Stimulated activated naive CD8-positive, alpha-beta T cell treated with anti-CD3 and anti-CD28 coated beads, Interleukin-15, Interleukin-2, amounts not matched to agents 100 ng/mL and 50 ng/mL, for 24 hours (primary cell): ENCODE results near the gene SOAT1.
A peak's percentile ranks its signal among the peaks of the same experiment; 100 is the strongest.

Experiments used
- H3K27ac Mint-ChIP-seq: one replicate; pipeline ENCODE4 v1.8.0; 2021; ENCODE audit warnings: mild to moderate bottlenecking, mixed read lengths
- H3K27me3 Mint-ChIP-seq: one replicate; pipeline ENCODE4 v1.8.0; 2021; ENCODE audit warnings: mixed read lengths
- H3K36me3 Mint-ChIP-seq: one replicate; pipeline ENCODE4 v1.8.0; 2021; ENCODE audit warnings: low read depth, mixed read lengths
- H3K4me1 Mint-ChIP-seq: one replicate; pipeline ENCODE4 v1.8.0; 2021; ENCODE audit warnings: low read depth, mixed read lengths
- H3K4me3 Mint-ChIP-seq: one replicate; pipeline ENCODE4 v1.8.0; 2021; ENCODE audit warnings: mild to moderate bottlenecking, mixed read lengths
- H3K9me3 Mint-ChIP-seq: one replicate; pipeline ENCODE4 v1.8.0; 2021; ENCODE audit warnings: mixed read lengths

The SOAT1 gene

GRCh38 chr1:179295164-179295755 lies 1.7 kb downstream of the SOAT1 start:
- peak overlapping the region; percentile 99 for H3K4me3 Mint-ChIP-seq
- peak overlapping the region; percentile 95 for H3K27ac Mint-ChIP-seq
- H3K36me3 Mint-ChIP-seq, result peaks cover 25% of the 10 kb centered on the region
- no peaks in the 10 kb centered on the region for H3K9me3 Mint-ChIP-seq
- H3K4me1 Mint-ChIP-seq, result peaks cover 61% of the 10 kb centered on the region
- H3K27me3 Mint-ChIP-seq, result no peaks in the 10 kb centered on the region

GRCh38 chr1:179296356-179297104 lies 2.9 kb downstream of the SOAT1 start:
- Mint-ChIP-seq H3K9me3 (no peaks in the 10 kb centered on the region), H3K27me3 (no peaks in the 10 kb centered on the region), H3K4me1 (peaks cover 68% of the 10 kb centered on the region), H3K4me3 (peak overlapping the region; percentile 55), H3K27ac (peak overlapping the region; percentile 65), H3K36me3 (peaks cover 30% of the 10 kb centered on the region)

- peak overlapping the region; percentile 14 for H3K27ac Mint-ChIP-seq
- no peak overlapping the region for H3K4me3 Mint-ChIP-seq
- no peaks in the 10 kb centered on the region for H3K9me3 Mint-ChIP-seq
- H3K36me3 Mint-ChIP-seq, result peaks cover 36% of the 10 kb centered on the region
- no peaks in the 10 kb centered on the region for H3K27me3 Mint-ChIP-seq
- peaks cover 74% of the 10 kb centered on the region for H3K4me1 Mint-ChIP-seq
Measured at GRCh38 chr1:179297105-179297378, 3.4 kb downstream of the SOAT1 start.

GRCh38 chr1:179298952-179299351 lies 5.4 kb downstream of the SOAT1 start:
- Mint-ChIP-seq H3K27ac (peak overlapping the region; percentile 74), H3K4me1 (peaks cover 79% of the 10 kb centered on the region), H3K27me3 (no peaks in the 10 kb centered on the region), H3K36me3 (peaks cover 53% of the 10 kb centered on the region), H3K9me3 (no peaks in the 10 kb centered on the region), H3K4me3 (peak overlapping the region; percentile 68)

- H3K4me1 Mint-ChIP-seq, result peaks cover 77% of the 10 kb centered on the region
- no peaks in the 10 kb centered on the region for H3K27me3 Mint-ChIP-seq
- no peaks in the 10 kb centered on the region for H3K9me3 Mint-ChIP-seq
- H3K36me3 Mint-ChIP-seq, result peaks cover 63% of the 10 kb centered on the region
- H3K27ac Mint-ChIP-seq, result peak overlapping the region; percentile 8
- peak overlapping the region; percentile 44 for H3K4me3 Mint-ChIP-seq
Measured at GRCh38 chr1:179300112-179300511, 6.5 kb downstream of the SOAT1 start.

GRCh38 chr1:179302070-179302469 lies 8.5 kb downstream of the SOAT1 start:
- no peaks in the 10 kb centered on the region for H3K27me3 Mint-ChIP-seq
- no peak overlapping the region for H3K4me3 Mint-ChIP-seq
- H3K4me1 Mint-ChIP-seq, result peaks cover 64% of the 10 kb centered on the region
- H3K9me3 Mint-ChIP-seq, result no peaks in the 10 kb centered on the region
- no peak overlapping the region for H3K27ac Mint-ChIP-seq
- H3K36me3 Mint-ChIP-seq, result peaks cover 72% of the 10 kb centered on the region

- Mint-ChIP-seq H3K36me3 (peaks cover 79% of the 10 kb centered on the region), H3K4me1 (peaks cover 52% of the 10 kb centered on the region), H3K27ac (no peak overlapping the region), H3K4me3 (no peak overlapping the region), H3K9me3 (no peaks in the 10 kb centered on the region), H3K27me3 (no peaks in the 10 kb centered on the region)
Measured at GRCh38 chr1:179303200-179303785, 9.7 kb downstream of the SOAT1 start.

- Mint-ChIP-seq H3K36me3 (peaks cover 69% of the 10 kb centered on the region), H3K27me3 (no peaks in the 10 kb centered on the region), H3K9me3 (no peaks in the 10 kb centered on the region), H3K27ac (no peak overlapping the region), H3K4me3 (no peak overlapping the region), H3K4me1 (peaks cover 36% of the 10 kb centered on the region)
Measured at GRCh38 chr1:179305450-179305849, 11.9 kb downstream of the SOAT1 start.

GRCh38 chr1:179310291-179310690 lies 16.7 kb downstream of the SOAT1 start:
- Mint-ChIP-seq H3K36me3 (peaks cover 67% of the 10 kb centered on the region), H3K4me3 (no peak overlapping the region)

GRCh38 chr1:179310721-179311120 lies 17.1 kb downstream of the SOAT1 start:
- Mint-ChIP-seq H3K4me1 (peaks cover 8% of the 10 kb centered on the region), H3K4me3 (no peak overlapping the region), H3K9me3 (no peaks in the 10 kb centered on the region), H3K36me3 (peaks cover 67% of the 10 kb centered on the region), H3K27me3 (no peaks in the 10 kb centered on the region), H3K27ac (no peak overlapping the region)

More at GRCh38 chr1:179310291-179310690, 16.7 kb downstream of the SOAT1 start:
- Mint-ChIP-seq H3K9me3 (no peaks in the 10 kb centered on the region), H3K4me1 (peaks cover 10% of the 10 kb centered on the region), H3K27ac (no peak overlapping the region), H3K27me3 (no peaks in the 10 kb centered on the region)

GRCh38 chr1:179311149-179311700 lies 17.6 kb downstream of the SOAT1 start:
- Mint-ChIP-seq H3K9me3 (no peaks in the 10 kb centered on the region), H3K4me1 (peaks cover 8% of the 10 kb centered on the region), H3K27me3 (no peaks in the 10 kb centered on the region), H3K27ac (no peak overlapping the region), H3K36me3 (peaks cover 66% of the 10 kb centered on the region), H3K4me3 (no peak overlapping the region)

GRCh38 chr1:179313004-179313403 lies 19.4 kb downstream of the SOAT1 start:
- H3K27ac Mint-ChIP-seq, result no peak overlapping the region
- H3K36me3 Mint-ChIP-seq, result peaks cover 63% of the 10 kb centered on the region
- peaks cover 13% of the 10 kb centered on the region for H3K4me1 Mint-ChIP-seq
- H3K4me3 Mint-ChIP-seq, result no peak overlapping the region
- no peaks in the 10 kb centered on the region for H3K27me3 Mint-ChIP-seq
- no peaks in the 10 kb centered on the region for H3K9me3 Mint-ChIP-seq

GRCh38 chr1:179314928-179315327 lies 21.3 kb downstream of the SOAT1 start:
- no peak overlapping the region for H3K27ac Mint-ChIP-seq
- H3K4me3 Mint-ChIP-seq, result no peak overlapping the region
- no peaks in the 10 kb centered on the region for H3K9me3 Mint-ChIP-seq
- H3K4me1 Mint-ChIP-seq, result peaks cover 22% of the 10 kb centered on the region
- H3K27me3 Mint-ChIP-seq, result no peaks in the 10 kb centered on the region
- H3K36me3 Mint-ChIP-seq, result peaks cover 71% of the 10 kb centered on the region

GRCh38 chr1:179318491-179318890 lies 24.9 kb downstream of the SOAT1 start:
- peaks cover 27% of the 10 kb centered on the region for H3K4me1 Mint-ChIP-seq
- H3K27ac Mint-ChIP-seq, result no peak overlapping the region
- H3K4me3 Mint-ChIP-seq, result no peak overlapping the region
- no peaks in the 10 kb centered on the region for H3K27me3 Mint-ChIP-seq
- H3K36me3 Mint-ChIP-seq, result peaks cover 78% of the 10 kb centered on the region
- H3K9me3 Mint-ChIP-seq, result no peaks in the 10 kb centered on the region

- Mint-ChIP-seq H3K4me1 (peaks cover 27% of the 10 kb centered on the region), H3K36me3 (peaks cover 76% of the 10 kb centered on the region), H3K4me3 (no peak overlapping the region), H3K9me3 (no peaks in the 10 kb centered on the region), H3K27me3 (no peaks in the 10 kb centered on the region), H3K27ac (no peak overlapping the region)
Measured at GRCh38 chr1:179321533-179322216, 28.1 kb downstream of the SOAT1 start.
